ENCODE results near the gene CYP4B1. TPM values are rescaled to one million over a fixed set of nuclear protein-coding genes. Genes with fewer than 3 reads are reported as not detected.
"Not testable (repeated sequence)": the region's sequence is repeated elsewhere in the genome, so short reads cannot be mapped to it uniquely, and the experiment has no call there.

The CYP4B1 gene
- total and polyA plus RNA-seq, 4 experiments from 2014 or later, result 1.4 to 2.5 TPM; not detected in 2

GRCh38 chr1:46823151-46823550 lies 24.3 kb downstream of the CYP4B1 start:
- Histone ChIP-seq H3K9me3 (ENCODE audit: control insufficient read depth in 1 of 2, low read length in 2 of 2) (no peaks in the 10 kb centered on the region), H3K4me3 (ENCODE audit: low read length in 2 of 2) (no peak overlapping the region), H3K4me1 (ENCODE audit: insufficient read depth, low read length) (no peaks in the 10 kb centered on the region), H3K27ac (ENCODE audit: low read depth, low read length) (no peak overlapping the region), H3K27me3 (ENCODE audit: insufficient read depth, low read length) (no peaks in the 10 kb centered on the region), H3K36me3 (ENCODE audit: insufficient read depth, low read length) (no peaks in the 10 kb centered on the region)
- Mint-ChIP-seq H3K36me3 (no peaks in the 10 kb centered on the region), H3K27ac (no peak overlapping the region), H3K9me3 (peaks cover 0 to 13% (median 5%) of the 10 kb centered on the region in 8 donors), H3K4me1 (no peaks in the 10 kb centered on the region), H3K4me3 (no peak overlapping the region), H3K27me3 (peaks cover 5 to 6% of the 10 kb centered on the region in 2 donors)
- POLR2A ChIA-PET (ENCODE audit: partially characterized antibody), result no interaction called here
- CTCF ChIA-PET (ENCODE audit: partially characterized antibody), result no interaction called here
- intact Hi-C loops (cut with micrococcal nuclease), result no loop called here
- DNase-seq, result no peak

GRCh38 chr1:46826892-46827291 lies 28.0 kb downstream of the CYP4B1 start:
- H3K36me3 Mint-ChIP-seq; POLR2A ChIA-PET (ENCODE audit: partially characterized antibody); H3K4me3 Mint-ChIP-seq; H3K9me3 ChIP-seq (ENCODE audit: control insufficient read depth in 1 of 2, low read length in 2 of 2); intact Hi-C loops (cut with micrococcal nuclease); H3K27ac ChIP-seq (ENCODE audit: low read depth, low read length); H3K36me3 ChIP-seq (ENCODE audit: insufficient read depth, low read length); H3K27ac Mint-ChIP-seq; H3K4me1 Mint-ChIP-seq; DNase-seq; H3K27me3 ChIP-seq (ENCODE audit: insufficient read depth, low read length); H3K4me3 ChIP-seq (ENCODE audit: low read length in 2 of 2); H3K4me1 ChIP-seq (ENCODE audit: insufficient read depth, low read length); CTCF ChIA-PET (ENCODE audit: partially characterized antibody): not testable (repeated sequence)
- peaks cover 0 to 14% (median 6%) of the 10 kb centered on the region in 8 donors for H3K9me3 Mint-ChIP-seq
- H3K27me3 Mint-ChIP-seq, result peaks cover 10 to 12% of the 10 kb centered on the region in 2 donors

- Histone ChIP-seq H3K27ac (ENCODE audit: low read depth, low read length) (no peak overlapping the region), H3K4me3 (ENCODE audit: low read length in 2 of 2) (no peak overlapping the region), H3K27me3 (ENCODE audit: insufficient read depth, low read length) (no peaks in the 10 kb centered on the region), H3K36me3 (ENCODE audit: insufficient read depth, low read length) (no peaks in the 10 kb centered on the region), H3K4me1 (ENCODE audit: insufficient read depth, low read length) (no peaks in the 10 kb centered on the region), H3K9me3 (ENCODE audit: control insufficient read depth in 1 of 2, low read length in 2 of 2) (no peaks in the 10 kb centered on the region)
- intact Hi-C loops (cut with micrococcal nuclease), result no loop called here
- peaks cover 0 to 12% (median 6%) of the 10 kb centered on the region in 8 donors for H3K9me3 Mint-ChIP-seq
- no peak overlapping the region for H3K4me3 Mint-ChIP-seq
- peaks cover 17 to 24% of the 10 kb centered on the region in 2 donors for H3K27me3 Mint-ChIP-seq
- H3K4me1 Mint-ChIP-seq, result peaks cover 0 to 2% (median 0%) of the 10 kb centered on the region in 4 donors
- DNase-seq, result no peak
- POLR2A ChIA-PET (ENCODE audit: partially characterized antibody), result no interaction called here
- no peak overlapping the region for H3K27ac Mint-ChIP-seq
- CTCF ChIA-PET (ENCODE audit: partially characterized antibody), result no interaction called here
- H3K36me3 Mint-ChIP-seq, result no peaks in the 10 kb centered on the region
These were observed 31.9 kb downstream of the CYP4B1 start for GRCh38 chr1:46830665-46831322.

- POLR2A ChIA-PET (ENCODE audit: partially characterized antibody); CTCF ChIA-PET (ENCODE audit: partially characterized antibody); H3K27me3 ChIP-seq (ENCODE audit: insufficient read depth, low read length); H3K9me3 ChIP-seq (ENCODE audit: control insufficient read depth in 1 of 2, low read length in 2 of 2); H3K27ac Mint-ChIP-seq; H3K4me1 ChIP-seq (ENCODE audit: insufficient read depth, low read length); intact Hi-C loops (cut with micrococcal nuclease); H3K36me3 Mint-ChIP-seq; H3K4me1 Mint-ChIP-seq; H3K36me3 ChIP-seq (ENCODE audit: insufficient read depth, low read length); H3K27ac ChIP-seq (ENCODE audit: low read depth, low read length); H3K4me3 Mint-ChIP-seq; H3K4me3 ChIP-seq (ENCODE audit: low read length in 2 of 2); DNase-seq; H3K9me3 Mint-ChIP-seq: not testable (repeated sequence)
- H3K27me3 Mint-ChIP-seq, result peaks cover 11 to 28% of the 10 kb centered on the region in 2 donors
These were observed 36.6 kb downstream of the CYP4B1 start for GRCh38 chr1:46835469-46835868.

GRCh38 chr1:46846386-46846785 lies 47.5 kb downstream of the CYP4B1 start:
- not testable (repeated sequence) for H3K27ac ChIP-seq (ENCODE audit: low read depth, low read length); H3K36me3 Mint-ChIP-seq; DNase-seq

GRCh38 chr1:46857660-46858065 lies 58.8 kb downstream of the CYP4B1 start:
- POLR2A ChIA-PET (ENCODE audit: partially characterized antibody); CTCF ChIA-PET (ENCODE audit: partially characterized antibody); H3K4me1 ChIP-seq (ENCODE audit: insufficient read depth, low read length); H3K9me3 ChIP-seq (ENCODE audit: control insufficient read depth in 1 of 2, low read length in 2 of 2); H3K4me1 Mint-ChIP-seq; H3K4me3 ChIP-seq (ENCODE audit: low read length in 2 of 2); H3K36me3 ChIP-seq (ENCODE audit: insufficient read depth, low read length); intact Hi-C loops (cut with micrococcal nuclease); H3K27ac ChIP-seq (ENCODE audit: low read depth, low read length); H3K27me3 ChIP-seq (ENCODE audit: insufficient read depth, low read length); H3K36me3 Mint-ChIP-seq: not testable (repeated sequence)
- peak in 2 of 5 donors; percentile 2 to 4 for DNase-seq
- Mint-ChIP-seq H3K9me3 (peaks cover 0 to 11% (median 5%) of the 10 kb centered on the region in 8 donors), H3K27ac (peak overlapping the region in 4 of 7 donors; percentile 9 to 58 (median 43)), H3K4me3 (peak overlapping the region in 4 of 8 donors; percentile 5 to 23 (median 12)), H3K27me3 (peaks cover 8 to 14% of the 10 kb centered on the region in 2 donors)

More at GRCh38 chr1:46846386-46846785, 47.5 kb downstream of the CYP4B1 start:
- intact Hi-C loops (cut with micrococcal nuclease); H3K4me1 ChIP-seq (ENCODE audit: insufficient read depth, low read length); H3K4me3 Mint-ChIP-seq; POLR2A ChIA-PET (ENCODE audit: partially characterized antibody); H3K27me3 ChIP-seq (ENCODE audit: insufficient read depth, low read length); H3K36me3 ChIP-seq (ENCODE audit: insufficient read depth, low read length); H3K27ac Mint-ChIP-seq; CTCF ChIA-PET (ENCODE audit: partially characterized antibody); H3K9me3 ChIP-seq (ENCODE audit: control insufficient read depth in 1 of 2, low read length in 2 of 2); H3K4me1 Mint-ChIP-seq; H3K4me3 ChIP-seq (ENCODE audit: low read length in 2 of 2): not testable (repeated sequence)
- peaks cover 36 to 37% of the 10 kb centered on the region in 2 donors for H3K27me3 Mint-ChIP-seq
- H3K9me3 Mint-ChIP-seq, result peaks cover 0 to 20% (median 11%) of the 10 kb centered on the region in 8 donors

- Histone ChIP-seq H3K27me3 (ENCODE audit: insufficient read depth, low read length) (no peaks in the 10 kb centered on the region), H3K9me3 (ENCODE audit: control insufficient read depth in 1 of 2, low read length in 2 of 2) (no peaks in the 10 kb centered on the region), H3K4me1 (ENCODE audit: insufficient read depth, low read length) (no peaks in the 10 kb centered on the region), H3K4me3 (ENCODE audit: low read length in 2 of 2) (no peak overlapping the region), H3K27ac (ENCODE audit: low read depth, low read length) (no peak overlapping the region), H3K36me3 (ENCODE audit: insufficient read depth, low read length) (no peaks in the 10 kb centered on the region)
- Mint-ChIP-seq H3K36me3 (peaks cover 0 to 4% of the 10 kb centered on the region in 2 donors), H3K4me1 (peaks cover 3 to 7% (median 4%) of the 10 kb centered on the region in 4 donors), H3K27ac (no peak overlapping the region), H3K27me3 (peaks cover 6 to 10% of the 10 kb centered on the region in 2 donors), H3K9me3 (peaks cover 0 to 33% (median 23%) of the 10 kb centered on the region in 8 donors), H3K4me3 (no peak overlapping the region)
- ChIA-PET POLR2A (ENCODE audit: partially characterized antibody) (no interaction called here), CTCF (ENCODE audit: partially characterized antibody) (no interaction called here)
- no peak for DNase-seq
- intact Hi-C loops (cut with micrococcal nuclease), result no loop called here
These were observed 63.5 kb downstream of the CYP4B1 start for GRCh38 chr1:46862348-46862747.
